H9 (cell line): ENCODE measurements around the gene DDX39A. TPM values are rescaled to one million over a fixed set of nuclear protein-coding genes. Genes with fewer than 3 reads are reported as not detected.

Experiments
- DNase-seq: peaks from one replicate; pipeline ENCODE4 v3.0.0-alpha.2; 2017
- H2AFZ ChIP-seq: one replicate; pipeline ENCODE4 v1.6.1; 2013; ENCODE audit warnings: mild to moderate bottlenecking, low read length, control low read depth, moderate library complexity
- H2AK5ac ChIP-seq: 2 replicates; pipeline ENCODE4 v1.6.1; 2013; ENCODE audit warnings: low read length, control low read depth, mixed read lengths; ENCODE audit not compliant: insufficient read length
- H2BK120ac ChIP-seq: one replicate; pipeline ENCODE4 v1.6.1; 2013; ENCODE audit warnings: low read depth, mild to moderate bottlenecking, low read length, control low read depth, inconsistent platforms; ENCODE audit not compliant: poor library complexity, severe bottlenecking
- H2BK12ac ChIP-seq: 2 replicates; pipeline ENCODE4 v1.6.1; 2013; ENCODE audit warnings: low read length, control low read depth, mixed read lengths, low read depth; ENCODE audit not compliant: insufficient read length
- H2BK15ac ChIP-seq: 2 replicates; pipeline ENCODE4 v1.6.1; 2013; ENCODE audit warnings: low read depth, low read length, control low read depth
- H2BK20ac ChIP-seq: one replicate; pipeline ENCODE4 v1.6.1; 2013; ENCODE audit warnings: low read depth, mild to moderate bottlenecking, low read length, control low read depth, inconsistent platforms; ENCODE audit not compliant: poor library complexity, severe bottlenecking
- H2BK5ac ChIP-seq: 2 replicates; pipeline ENCODE4 v1.6.1; 2013; ENCODE audit warnings: low read length, control low read depth, mixed read lengths; ENCODE audit not compliant: insufficient read length
- H3K14ac ChIP-seq: 2 replicates; pipeline ENCODE4 v1.6.1; 2013; ENCODE audit warnings: low read length, control low read depth; ENCODE audit not compliant: insufficient read depth
- H3K18ac ChIP-seq: 2 replicates; pipeline ENCODE4 v1.6.1; 2013; ENCODE audit warnings: low read depth, mild to moderate bottlenecking, mixed read lengths, low read length, control low read depth; ENCODE audit not compliant: insufficient read length
- H3K23ac ChIP-seq: 2 replicates; pipeline ENCODE4 v1.6.1; 2013; ENCODE audit warnings: low read length, control low read depth, mixed read lengths, low read depth; ENCODE audit not compliant: insufficient read length
- H3K23me2 ChIP-seq: 2 replicates; pipeline ENCODE4 v1.6.1; 2013; ENCODE audit warnings: low read depth, mild to moderate bottlenecking, mixed read lengths, low read length, control low read depth; ENCODE audit not compliant: insufficient read length, poor library complexity, severe bottlenecking
- H3K27ac ChIP-seq: 2 replicates; pipeline ENCODE4 v1.5.1; 2013; ENCODE audit warnings: low read length, control low read depth, mixed read lengths, low read depth; ENCODE audit not compliant: insufficient read length
- H3K27me3 ChIP-seq: 2 replicates; pipeline ENCODE4 v1.6.1; 2013; ENCODE audit warnings: low read length, control low read depth, inconsistent platforms; ENCODE audit not compliant: insufficient read depth
- H3K4ac ChIP-seq: 2 replicates; pipeline ENCODE4 v1.6.1; 2013; ENCODE audit warnings: low read depth, mild to moderate bottlenecking, control low read depth, inconsistent platforms, low read length, moderate library complexity
- H3K4me1 ChIP-seq: 2 replicates; pipeline ENCODE4 v1.6.1; 2013; ENCODE audit warnings: low read length, control low read depth, inconsistent platforms; ENCODE audit not compliant: insufficient read depth
- H3K4me2 ChIP-seq: 2 replicates; pipeline ENCODE4 v1.6.1; 2013; ENCODE audit warnings: low read length, control low read depth, mixed read lengths; ENCODE audit not compliant: insufficient read length, insufficient read depth
- H3K56ac ChIP-seq: 2 replicates; pipeline ENCODE4 v1.6.1; 2013; ENCODE audit warnings: low read depth, mild to moderate bottlenecking, mixed read lengths, low read length, control low read depth; ENCODE audit not compliant: insufficient read length
- H3K79me1 ChIP-seq: 2 replicates; pipeline ENCODE4 v1.6.1; 2013; ENCODE audit warnings: low read depth, mild to moderate bottlenecking, moderate library complexity, low read length, control low read depth, inconsistent platforms; ENCODE audit not compliant: insufficient read depth, poor library complexity, severe bottlenecking
- H3K79me2 ChIP-seq: 2 replicates; pipeline ENCODE4 v1.6.1; 2013; ENCODE audit warnings: low read length, control low read depth, inconsistent platforms; ENCODE audit not compliant: insufficient read depth
- H3K9ac ChIP-seq: 2 replicates; pipeline ENCODE4 v1.6.1; 2013; ENCODE audit warnings: low read length, control low read depth, mixed read lengths; ENCODE audit not compliant: insufficient read length; ENCODE audit errors: extremely low read depth
- H3K9me3 ChIP-seq: one replicate; pipeline ENCODE4 v1.6.1; 2013; ENCODE audit warnings: low read depth, low read length, inconsistent platforms; ENCODE audit not compliant: control insufficient read depth
- H3T11ph ChIP-seq: one replicate; pipeline ENCODE4 v1.6.1; 2013; ENCODE audit warnings: mild to moderate bottlenecking, low read length, control low read depth, inconsistent platforms
- H4K20me1 ChIP-seq: one replicate; pipeline ENCODE4 v1.6.1; 2013; ENCODE audit not compliant: control insufficient read depth, insufficient read length, insufficient read depth
- H4K5ac ChIP-seq: 2 replicates; pipeline ENCODE4 v1.6.1; 2013; ENCODE audit warnings: low read depth, mild to moderate bottlenecking, mixed read lengths, low read length, control low read depth; ENCODE audit not compliant: insufficient read length
- H4K8ac ChIP-seq: replicated peaks from 2 replicates; pipeline ENCODE4 v1.6.1; 2013; ENCODE audit warnings: low read length, control low read depth, mixed read lengths, low read depth; ENCODE audit not compliant: insufficient read length
- H4K91ac ChIP-seq: 2 replicates; pipeline ENCODE4 v1.6.1; 2013; ENCODE audit warnings: low read depth, mild to moderate bottlenecking, moderate library complexity, mixed read lengths, low read length, control low read depth; ENCODE audit not compliant: insufficient read length
- H3K27ac Mint-ChIP-seq, 3 experiments: 2 replicates in 2 of 3; 3 replicates in 1 of 3; pipeline ENCODE4 v1.8.0; 2020 to 2021; ENCODE audit warnings: mixed read lengths in 3 of 3, mild to moderate bottlenecking in 1 of 3, moderate library complexity in 1 of 3
- H3K27me3 Mint-ChIP-seq: 2 replicates; pipeline ENCODE4 v1.8.0; 2021; ENCODE audit warnings: low read depth, mild to moderate bottlenecking, moderate library complexity, mixed read lengths
- H3K36me3 Mint-ChIP-seq, 3 experiments: 2 replicates in 2 of 3; 3 replicates in 1 of 3; pipeline ENCODE4 v1.8.0; 2020 to 2021; ENCODE audit warnings: low read depth in 3 of 3, mixed read lengths in 3 of 3; ENCODE audit not compliant: insufficient read depth in 1 of 3
- H3K4me1 Mint-ChIP-seq, 2 experiments: 2 replicates each; pipeline ENCODE4 v1.8.0; 2020; ENCODE audit warnings: mixed read lengths in 2 of 2
- H3K4me3 Mint-ChIP-seq, 2 experiments: 2 replicates in 1 of 2; 3 replicates in 1 of 2; pipeline ENCODE4 v1.8.0; 2020 to 2021; ENCODE audit warnings: mild to moderate bottlenecking in 2 of 2, mixed read lengths in 2 of 2, moderate library complexity in 1 of 2
- H3K9me3 Mint-ChIP-seq, 2 experiments: 2 replicates in 1 of 2; 3 replicates in 1 of 2; pipeline ENCODE4 v1.8.0; 2020; ENCODE audit warnings: mild to moderate bottlenecking in 2 of 2, mixed read lengths in 2 of 2, moderate library complexity in 1 of 2
- CTCF ChIP-seq: fragments of 200-600 bp; sonication (generic); conservative IDR thresholded peaks from 3 replicates; pipeline ENCODE4 v1.8.0; 2021; ENCODE audit warnings: antibody characterized with exemption, mild to moderate bottlenecking
- WGBS: extraction: QIAGEN DNeasy Blood & Tissue Kit; methylation state at CpG from one replicate; pipeline ENCODE4 v1.1.7; 2013; ENCODE audit warnings: missing lambda C conversion rate, low lambda C conversion rate, mixed read lengths; ENCODE audit not compliant: insufficient read length; ENCODE audit errors: extremely low coverage; 5-methylcytosine and 5-hydroxymethylcytosine counted together
- total RNA-seq: library from RNA; stranded (reverse); gene quantifications from 2 replicates; pipeline ENCODE4 v1.2.1, GENCODE V29; 2021

Gene DDX39A
- total RNA-seq, 1 experiment from 2014 or later: 137 TPM

GRCh38 chr19:14371301-14371821, 47.8 kb downstream of the DDX39A start:
- no peak overlapping the region for H3K27ac Mint-ChIP-seq
- Histone ChIP-seq H3K23ac (no peak overlapping the region), H2AFZ (no peak overlapping the region), H2BK5ac (no peak overlapping the region), H3K9ac (no peak overlapping the region), H2BK15ac (no peak overlapping the region), H3K14ac (no peak overlapping the region), H3K27ac (no peak overlapping the region), H2AK5ac (no peak overlapping the region), H4K20me1 (no peaks in the 10 kb centered on the region), H3K18ac (no peak overlapping the region), H3K4me1 (0 out of 2 replicates have a peak, but pooled peaks cover 2% of the 10 kb centered on the region), H4K8ac (no peak overlapping the region), H3K79me2 (no peaks in the 10 kb centered on the region), H3K23me2 (no peaks in the 10 kb centered on the region), H3K9me3 (no peaks in the 10 kb centered on the region), H2BK120ac (no peak overlapping the region), H3K4ac (no peak overlapping the region), H3K79me1 (no peaks in the 10 kb centered on the region), H2BK20ac (no peak overlapping the region), H4K5ac (no peak overlapping the region), H4K91ac (no peak overlapping the region), H3K4me2 (no peak overlapping the region), H3K27me3 (no peaks in the 10 kb centered on the region), H2BK12ac (no peak overlapping the region), H3K56ac (no peak overlapping the region), H3T11ph (no peak overlapping the region)
- no peaks in the 10 kb centered on the region for H3K27me3 Mint-ChIP-seq
- TF ChIP-seq CTCF: no peak
- no peaks in the 10 kb centered on the region for H3K36me3 Mint-ChIP-seq
- no peak for DNase-seq
- peaks cover 9 to 27% of the 10 kb centered on the region in 2 experiments for H3K4me1 Mint-ChIP-seq
- no peak overlapping the region for H3K4me3 Mint-ChIP-seq
- no CpG with 5 or more reads among the region's 10 CpGs for WGBS
- H3K9me3 Mint-ChIP-seq: no peaks in the 10 kb centered on the region
